GM19099 (cell line): Measurements from ENCODE around the gene ATRNL1.

ENCODE experiments used
- POLR2A ChIP-seq: IDR thresholded peaks from 3 replicates; pipeline ENCODE4 v1.6.1; 2011; ENCODE audit warnings: low read depth; ENCODE audit not compliant: insufficient read length; ENCODE audit errors: extremely low read depth

ATRNL1 gene

GRCh38 chr10:115942101-115942500 lies 848.9 kb downstream of the ATRNL1 start:
- no peak for TF ChIP-seq POLR2A

- TF ChIP-seq POLR2A: no peak
These were observed 851.4 kb downstream of the ATRNL1 start for GRCh38 chr10:115944538-115944937.

GRCh38 chr10:115945701-115946445 lies 852.7 kb downstream of the ATRNL1 start:
- TF ChIP-seq POLR2A: no peak

DNA sequence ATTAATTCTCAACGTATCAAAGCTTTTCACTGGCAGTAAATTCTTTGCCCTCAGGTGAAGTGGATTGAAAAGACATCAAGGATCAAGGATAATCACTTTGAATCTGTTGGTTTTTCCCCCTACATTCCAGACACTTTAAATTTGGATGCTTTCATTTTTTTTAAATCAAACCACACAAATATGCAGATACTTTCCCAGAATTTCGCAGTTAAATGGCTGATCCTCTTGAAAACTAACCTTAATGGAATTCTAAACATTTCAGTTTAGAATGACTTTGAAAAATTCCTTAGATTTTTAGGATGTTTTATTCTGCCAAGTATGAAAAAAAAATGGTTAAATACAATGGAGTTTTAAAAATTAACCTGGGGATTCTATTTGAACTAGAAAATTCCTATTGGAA lies 853.9 kb downstream of the ATRNL1 start:
- no peak for TF ChIP-seq POLR2A

GRCh38 chr10:115948465-115948864 lies 855.3 kb downstream of the ATRNL1 start:
- TF ChIP-seq POLR2A: no peak

DNA sequence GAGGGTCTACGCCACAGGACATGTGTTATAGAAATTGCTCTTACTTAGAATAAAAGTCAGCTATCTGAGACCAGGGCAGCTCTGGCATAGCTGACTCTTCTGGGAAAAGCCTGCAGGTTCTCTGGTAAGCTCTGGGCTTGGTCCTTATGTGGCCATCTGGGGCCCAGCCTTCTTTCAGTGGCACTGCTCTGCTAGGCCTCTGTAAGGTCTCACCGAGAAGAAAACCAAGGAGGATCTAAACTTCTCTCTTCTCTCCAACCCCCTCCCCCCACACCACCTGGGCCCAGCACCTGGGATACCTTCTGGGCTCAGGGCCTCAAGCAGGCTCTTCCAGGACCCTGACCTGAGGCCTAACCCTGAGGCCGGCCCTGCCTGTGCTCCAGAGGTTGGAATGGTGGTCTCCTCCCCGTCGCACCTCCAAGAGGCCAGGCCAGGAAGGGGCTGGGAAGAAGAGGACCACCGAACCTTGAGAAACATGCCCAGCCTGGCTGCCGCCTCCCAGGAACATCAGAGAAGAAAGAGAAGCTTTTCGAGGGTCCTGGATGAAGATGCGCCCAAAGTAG lies 856.2 kb downstream of the ATRNL1 start:
- no peak for TF ChIP-seq POLR2A

- TF ChIP-seq POLR2A: no peak
These were observed 857.2 kb downstream of the ATRNL1 start for GRCh38 chr10:115950320-115950719.

GRCh38 chr10:115951242-115951641 lies 858.1 kb downstream of the ATRNL1 start:
- no peak for TF ChIP-seq POLR2A

- TF ChIP-seq POLR2A: no peak
These were observed 860.1 kb downstream of the ATRNL1 start for GRCh38 chr10:115953281-115953680.

GRCh38 chr10:115953968-115954367 lies 860.8 kb downstream of the ATRNL1 start:
- TF ChIP-seq POLR2A: no peak

- no peak for TF ChIP-seq POLR2A
These were observed 863.3 kb downstream of the ATRNL1 start for GRCh38 chr10:115956225-115957011.

- TF ChIP-seq POLR2A: no peak
These were observed 863.8 kb downstream of the ATRNL1 start for GRCh38 chr10:115957012-115957399.

DNA sequence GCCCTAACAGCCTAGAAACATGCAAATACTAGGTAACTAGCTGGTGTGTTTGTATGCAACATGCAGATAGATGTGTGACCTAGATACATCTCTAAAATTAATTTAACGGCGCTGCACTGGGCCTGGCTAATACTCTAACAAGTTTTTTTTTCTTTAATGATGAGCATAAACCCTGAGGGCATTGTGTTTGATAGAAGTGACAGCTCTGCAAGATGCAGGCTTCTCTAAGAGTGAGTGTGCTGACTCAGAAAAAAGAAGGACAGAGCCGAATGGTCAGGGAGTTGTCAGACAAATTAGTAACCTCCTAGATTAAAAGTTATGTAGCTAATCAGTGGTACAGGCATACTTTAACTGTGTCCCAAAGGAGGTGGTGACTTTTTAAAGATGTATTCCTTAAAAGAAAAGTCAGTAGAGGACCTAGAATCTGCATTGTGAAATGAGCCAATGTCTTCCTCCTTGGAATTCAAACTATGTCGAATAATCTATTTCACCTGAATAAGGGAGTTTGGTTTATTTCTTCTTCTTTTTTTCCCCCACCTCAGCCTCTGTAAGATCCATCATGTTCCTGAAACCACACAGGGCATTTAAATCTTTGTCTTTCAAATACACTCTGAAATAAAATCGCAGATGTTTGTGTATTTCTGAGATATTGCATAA lies 864.7 kb downstream of the ATRNL1 start:
- no peak for TF ChIP-seq POLR2A

GRCh38 chr10:115963848-115964247 lies 870.7 kb downstream of the ATRNL1 start:
- no peak for TF ChIP-seq POLR2A

GRCh38 chr10:115964827-115965226 lies 871.7 kb downstream of the ATRNL1 start:
- no peak for TF ChIP-seq POLR2A
